Measurements from ENCODE around the gene HMMR.
"Not testable (repeated sequence)": the region's sequence is repeated elsewhere in the genome, so short reads cannot be mapped to it uniquely, and the experiment has no call there.

HMMR gene

DNA sequence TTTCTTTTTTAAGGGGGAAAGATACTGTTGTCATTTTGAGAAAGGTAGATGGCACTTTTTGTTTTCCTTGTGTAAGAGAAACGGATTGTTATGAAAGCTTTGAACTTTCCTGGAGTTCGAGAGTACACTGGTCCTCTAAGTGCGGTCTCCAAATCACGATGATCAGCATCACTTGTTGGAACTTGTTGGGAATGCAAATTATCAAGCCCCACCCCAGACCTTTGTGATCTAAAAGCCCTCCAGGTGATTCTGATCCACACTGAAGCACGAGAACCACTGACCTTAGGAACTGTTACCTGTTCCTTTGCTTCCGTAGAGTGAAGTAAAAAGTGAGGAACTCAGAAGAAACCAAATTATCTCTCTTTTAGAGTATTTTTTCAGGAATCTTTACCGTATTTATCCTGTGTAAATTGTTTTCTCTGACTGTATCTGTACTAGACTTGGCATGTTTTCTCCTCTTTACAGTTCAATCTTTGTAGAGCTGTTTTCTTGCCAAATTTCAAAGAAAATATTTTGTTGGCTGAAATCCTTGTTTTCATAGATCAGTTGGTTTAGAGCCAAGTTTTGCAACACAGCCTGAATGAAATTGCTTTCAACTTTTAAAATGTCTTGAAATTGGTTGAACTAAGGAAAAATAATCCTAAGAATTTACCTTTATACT, 49.0 kb downstream of the HMMR start:
- DNase-seq: no peak

- no peak for DNase-seq
These were observed 52.1 kb downstream of the HMMR start for GRCh38 chr5:163512526-163512925.

DNA sequence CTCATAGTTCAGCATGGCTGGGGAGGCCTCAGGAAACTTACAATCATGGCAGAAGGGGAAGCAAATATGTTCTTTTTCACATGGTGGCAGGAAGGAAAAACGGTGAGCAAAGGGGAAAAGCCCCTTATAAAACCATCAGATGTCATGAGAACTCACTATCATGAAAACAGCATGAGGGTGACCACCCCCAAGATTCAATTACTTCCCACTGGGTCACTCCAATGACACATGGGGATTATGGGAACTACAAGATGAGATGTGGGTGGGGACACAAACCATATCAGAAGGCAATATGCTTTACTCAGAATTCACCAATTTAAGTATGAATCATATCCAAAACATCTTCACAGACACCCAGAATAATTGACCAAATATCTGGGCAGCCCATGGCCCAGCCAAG, 64.7 kb downstream of the HMMR start:
- no peak for DNase-seq

DNA sequence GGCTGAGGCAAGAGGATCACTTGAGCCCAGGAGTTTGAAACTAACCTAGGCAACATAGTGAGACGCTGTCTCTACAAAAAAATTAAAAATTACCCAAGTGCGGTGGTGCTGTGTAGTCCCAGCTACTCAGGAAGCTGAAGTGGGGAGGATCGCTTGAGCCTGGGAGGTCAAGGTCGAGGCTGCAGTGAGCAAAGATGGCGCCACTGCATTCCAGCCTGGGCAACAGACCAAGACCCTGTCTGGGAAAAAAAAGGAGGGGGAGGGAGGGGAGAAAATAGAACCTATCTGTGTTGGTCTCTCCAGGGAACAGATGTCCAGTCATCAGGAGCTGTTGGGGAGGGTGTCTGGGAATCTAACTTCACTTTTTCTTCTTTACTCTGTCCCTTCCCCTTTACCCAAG, 69.3 kb downstream of the HMMR start:
- DNase-seq: no peak

- DNase-seq: no peak
These were observed 70.8 kb downstream of the HMMR start for GRCh38 chr5:163531272-163531671.

DNA sequence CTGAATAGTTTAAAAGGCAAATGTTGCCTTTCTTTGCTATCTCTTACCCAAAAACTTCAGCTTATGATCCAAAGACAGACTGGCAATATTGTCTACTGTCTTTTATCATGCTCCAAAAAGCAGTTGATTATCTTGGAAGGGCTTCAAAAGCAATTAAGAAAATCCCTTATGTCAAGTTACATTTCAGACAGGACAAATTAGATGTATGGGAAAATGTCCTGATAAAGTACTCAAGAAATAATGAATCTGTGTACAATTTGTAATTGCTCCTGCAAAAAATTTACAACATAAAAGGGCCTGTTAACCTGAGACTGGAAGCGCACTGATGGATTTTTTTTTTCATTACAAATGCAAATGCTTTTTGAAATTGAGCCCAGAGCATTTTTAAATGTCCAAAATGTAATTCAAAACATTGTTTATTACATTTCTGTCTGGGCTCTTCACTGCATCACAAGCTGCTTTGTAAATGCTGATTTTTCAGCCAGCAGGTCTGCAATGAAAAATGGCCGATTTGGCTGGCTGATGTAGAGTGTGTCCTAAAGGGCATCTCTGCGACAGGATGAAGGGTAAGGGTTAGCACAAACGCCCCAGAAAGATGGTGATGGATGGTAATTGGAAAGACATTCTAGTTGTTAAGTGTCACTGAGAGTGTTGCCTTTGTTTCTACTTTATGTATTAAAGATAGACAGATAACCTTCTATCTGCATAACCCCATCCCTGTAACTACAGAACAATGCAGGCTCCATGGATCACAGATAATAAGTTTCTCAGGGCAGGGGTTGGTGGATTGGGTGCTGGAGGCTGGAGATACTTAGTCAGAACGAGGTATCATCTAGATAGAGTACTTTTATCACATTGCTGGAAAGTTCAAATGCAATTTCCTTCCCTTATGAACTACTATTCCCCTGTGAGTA, 72.0 kb downstream of the HMMR start:
- no peak for DNase-seq

DNA sequence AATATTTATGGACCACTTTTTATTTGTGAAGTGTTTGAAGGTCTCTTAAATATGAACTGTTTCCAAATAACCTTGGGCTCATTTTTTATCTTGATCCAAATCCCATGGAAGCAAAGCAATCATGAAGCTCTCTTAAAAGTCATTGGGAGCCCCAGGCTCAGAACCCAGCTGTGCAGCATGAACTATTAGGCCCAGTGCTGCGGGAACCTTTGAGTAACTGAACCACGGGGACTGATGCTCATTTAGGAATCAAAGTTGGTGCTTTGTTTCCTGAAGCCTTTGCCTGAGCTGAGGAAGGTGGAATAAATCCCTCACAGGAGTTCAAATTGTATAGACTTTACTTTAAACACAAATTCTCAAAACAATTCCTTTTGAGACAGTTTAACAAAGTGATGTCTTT, 72.8 kb downstream of the HMMR start:
- DNase-seq: no peak

DNA sequence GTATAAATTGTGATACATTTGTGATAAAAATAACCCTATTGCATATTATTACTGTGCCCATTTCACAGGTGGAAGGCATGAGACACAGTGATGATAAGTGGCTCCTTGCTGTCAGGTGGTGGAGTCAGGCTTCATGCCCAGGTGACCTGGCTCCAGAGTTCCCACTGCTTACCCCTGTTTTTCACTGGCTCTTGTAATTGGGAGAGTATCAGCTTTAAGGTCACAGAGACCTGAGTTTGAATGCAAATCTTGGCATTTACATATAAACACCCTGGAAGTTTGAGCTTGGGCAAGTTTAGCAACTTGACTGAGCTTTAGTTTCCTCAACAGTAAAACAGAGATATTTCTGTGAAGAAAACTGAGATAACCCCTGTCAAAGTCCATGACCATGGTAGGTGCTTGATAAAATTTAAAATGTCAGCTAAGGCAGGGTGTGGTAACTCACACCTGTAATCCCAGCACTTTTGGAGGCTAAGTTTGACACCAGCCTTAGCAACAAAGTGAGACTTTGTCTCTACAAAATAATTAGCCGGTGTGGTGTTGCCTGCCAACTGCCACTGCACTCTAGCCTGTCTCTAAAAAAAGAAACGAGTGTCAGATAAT, 74.2 kb downstream of the HMMR start:
- no peak for DNase-seq

DNA sequence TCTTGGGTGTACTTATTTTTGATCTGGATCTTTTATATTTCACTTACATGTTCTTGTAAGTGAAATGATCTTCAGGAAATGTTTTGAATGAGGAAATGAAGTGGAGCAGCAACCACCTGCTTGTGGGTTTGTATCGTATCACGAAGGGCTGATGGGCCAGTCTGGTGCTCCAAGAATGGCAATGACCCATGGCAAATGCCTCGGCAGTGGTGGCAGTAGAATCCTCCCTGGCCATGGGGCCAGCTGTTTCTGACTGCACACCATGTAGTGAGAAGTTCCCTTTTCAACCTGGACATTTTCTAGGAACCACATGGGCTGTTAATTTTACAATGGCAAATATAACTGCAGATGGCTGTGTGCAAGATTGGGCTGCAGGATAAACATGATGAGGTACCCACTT, 74.9 kb downstream of the HMMR start:
- no peak for DNase-seq

DNA sequence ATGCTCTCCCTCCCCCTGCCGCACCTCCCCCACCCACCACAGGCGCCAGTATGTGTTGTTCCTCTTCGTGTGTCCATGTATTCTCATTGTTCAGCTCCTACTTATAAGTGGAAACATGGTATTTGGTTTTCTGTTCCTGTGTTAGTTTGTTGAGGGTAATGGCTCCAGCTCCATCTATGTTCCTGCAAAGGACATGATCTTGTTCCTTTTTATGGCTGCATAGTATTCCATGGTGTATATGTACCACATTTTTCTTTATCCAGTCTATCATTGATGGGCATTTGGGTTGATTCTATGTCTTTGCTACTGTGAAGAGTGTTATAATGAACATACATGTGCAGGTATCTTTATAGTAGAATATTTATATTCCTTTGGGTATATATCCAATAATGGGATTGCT, 76.0 kb downstream of the HMMR start:
- not testable (repeated sequence) for DNase-seq

DNA sequence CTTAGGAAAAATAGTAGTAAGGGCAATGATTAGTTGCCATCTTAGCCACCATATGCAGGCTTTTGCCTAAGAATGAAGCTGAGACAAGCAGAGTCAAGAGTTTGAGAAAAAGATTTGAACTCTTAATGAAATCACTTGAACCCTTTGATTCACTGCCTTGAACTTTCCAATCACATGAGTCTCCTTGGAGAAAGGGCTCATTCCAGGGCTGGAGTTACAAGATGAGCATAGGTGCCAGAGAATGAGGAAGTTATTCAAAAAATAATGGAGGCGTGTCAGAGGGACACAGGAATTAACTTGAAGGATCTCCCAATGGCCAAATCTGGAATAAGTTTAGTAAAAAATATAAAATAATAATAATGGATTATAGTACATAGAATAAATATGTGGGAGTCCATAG, 80.3 kb downstream of the HMMR start:
- DNase-seq: no peak

Data from NK-92 treated with Interleukin-12 subunit alpha and Interleukin-12 subunit beta, amount 100 ng/mL, for 24 hours (cell line).